Measurements from ENCODE around the gene ATP5PB.

ATP5PB gene

DNA sequence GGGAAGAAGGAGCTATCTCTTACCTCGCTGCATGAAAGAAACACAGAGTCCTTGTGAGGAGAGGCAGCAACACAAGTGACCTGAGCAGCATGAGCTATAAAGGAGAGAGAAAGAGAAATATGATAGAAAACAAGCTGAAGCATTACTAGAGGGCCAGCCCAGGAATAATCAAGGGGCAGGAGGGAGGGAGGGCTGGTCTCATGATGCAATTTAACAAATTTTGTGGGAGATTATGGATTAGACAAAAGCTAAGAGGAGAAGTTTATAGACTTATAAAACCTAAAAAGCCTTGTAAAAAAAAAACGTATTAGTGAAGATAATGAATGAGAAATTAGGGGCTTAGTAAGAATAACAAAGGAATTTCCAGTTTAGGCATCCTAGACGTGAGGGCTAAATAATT lies 5.2 kb upstream of the ATP5PB start:
- no peak for DNase-seq

DNA sequence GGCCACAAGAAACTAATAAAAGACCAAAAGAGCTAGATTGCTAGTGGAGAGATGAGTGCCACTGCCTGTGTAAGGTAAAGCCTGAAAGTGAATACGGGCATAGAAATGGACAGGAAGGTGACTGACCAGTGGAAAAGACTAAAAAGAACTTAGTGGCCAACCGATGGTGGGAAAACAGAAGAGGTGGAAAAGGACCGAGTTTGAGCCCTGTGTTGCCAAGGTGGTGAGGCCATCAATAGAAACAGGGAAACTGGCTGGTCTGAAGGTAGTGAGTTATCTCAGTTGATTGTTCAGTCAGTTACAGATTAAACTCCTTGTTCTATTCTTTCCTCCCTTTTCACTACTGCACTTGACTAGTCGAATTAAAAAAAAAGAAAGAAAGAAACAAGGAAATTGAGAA lies 2.7 kb upstream of the ATP5PB start:
- no peak for DNase-seq

DNA sequence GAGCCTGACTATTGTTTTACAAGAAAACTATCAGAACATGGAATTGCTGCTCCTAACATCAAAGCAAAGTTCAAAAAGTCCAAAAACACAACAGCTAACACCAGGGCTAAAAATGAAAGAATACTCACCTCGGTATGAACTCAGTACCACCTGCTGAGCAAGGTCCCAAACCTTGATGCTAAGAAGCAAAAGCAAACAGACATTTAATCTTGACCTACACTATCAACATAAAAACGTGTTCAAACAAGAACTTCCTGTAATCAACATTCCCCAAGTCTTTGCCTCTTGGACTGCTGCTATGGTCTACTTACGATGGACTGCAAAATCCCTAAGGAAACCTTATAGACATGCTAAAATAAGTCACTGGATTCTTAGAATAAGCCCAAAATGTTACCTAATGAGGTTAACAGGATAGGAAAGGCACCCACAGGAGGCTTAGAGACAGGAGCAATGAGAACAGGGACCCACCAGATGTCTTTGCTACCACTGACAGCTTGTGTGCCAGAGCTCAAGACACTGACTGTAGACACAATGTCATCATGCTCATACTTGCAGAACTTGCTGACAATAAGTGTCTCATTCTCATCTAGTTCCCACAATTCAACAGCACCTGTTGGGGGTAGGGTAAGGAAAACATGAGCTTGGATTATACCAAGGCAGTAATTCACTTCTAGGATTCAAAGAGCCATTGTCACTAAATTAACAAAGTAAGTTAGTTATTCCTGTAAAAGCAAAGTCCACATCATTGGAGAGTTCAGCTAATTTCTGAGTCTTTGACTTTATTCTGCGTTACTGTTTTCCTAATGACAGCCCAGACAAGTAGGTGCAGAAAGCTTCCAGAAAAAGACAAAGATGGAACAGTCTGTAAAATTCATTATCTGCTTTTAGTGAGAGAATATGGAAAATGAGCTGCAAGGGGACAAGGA lies 2.0 kb upstream of the ATP5PB start:
- DNase-seq = no peak

DNA sequence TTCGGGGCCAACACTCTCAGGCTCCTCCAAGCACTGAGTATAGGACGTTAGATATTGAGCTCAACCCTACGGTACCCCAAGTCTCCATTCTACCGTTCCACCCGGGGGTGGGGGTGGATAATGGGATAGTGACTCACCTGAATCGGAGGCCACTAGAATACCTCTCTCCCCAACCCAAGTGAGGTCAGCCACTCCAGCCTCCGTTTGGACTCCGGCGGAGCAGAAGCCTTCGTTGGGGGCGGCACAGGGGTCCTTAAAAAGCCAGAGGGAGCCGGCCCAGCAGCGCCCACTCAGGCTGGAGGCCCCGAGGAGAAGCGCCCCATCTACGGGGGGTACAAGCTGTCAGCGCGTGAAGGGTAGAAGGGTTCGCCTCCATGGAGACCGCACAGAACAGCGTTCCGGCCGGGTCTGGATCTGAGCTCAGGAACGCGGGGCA lies 764 bp upstream of the ATP5PB start:
- DNase-seq = no peak

DNA sequence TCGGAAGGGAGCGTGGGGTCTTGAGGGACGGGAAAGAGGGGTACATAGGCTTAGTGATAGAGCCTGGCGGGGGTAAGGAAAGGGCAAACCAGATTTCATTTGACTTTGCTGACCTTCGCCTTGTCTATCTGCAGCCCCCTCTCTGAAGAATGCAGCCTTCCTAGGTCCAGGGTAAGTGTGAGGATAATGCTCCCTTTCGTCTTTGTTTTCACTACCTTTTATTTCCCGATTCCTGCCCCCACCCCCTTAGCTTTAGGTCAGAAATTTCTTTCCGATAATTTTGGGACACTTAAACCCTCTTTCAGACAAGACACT lies 396 bp downstream of the ATP5PB start:
- DNase-seq = no peak

DNA sequence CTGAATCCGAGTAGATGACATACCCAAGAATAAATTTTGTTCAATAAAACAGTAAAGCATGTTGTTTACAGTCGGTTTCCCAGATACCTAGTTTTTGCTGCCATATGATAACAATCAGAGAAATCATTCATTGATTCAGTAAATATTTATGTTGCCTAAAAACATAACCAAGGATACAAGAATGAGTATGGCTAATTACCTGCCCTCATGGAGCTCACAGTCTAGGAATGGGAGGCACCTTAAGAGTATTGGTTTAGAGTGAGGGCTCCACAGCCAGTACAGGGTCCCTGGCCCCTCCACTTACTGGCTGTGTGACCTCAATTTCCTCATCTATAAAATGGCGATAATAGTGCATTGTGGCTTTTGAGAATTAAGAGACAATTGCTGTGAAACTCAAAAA lies 921 bp downstream of the ATP5PB start:
- DNase-seq = no peak

DNA sequence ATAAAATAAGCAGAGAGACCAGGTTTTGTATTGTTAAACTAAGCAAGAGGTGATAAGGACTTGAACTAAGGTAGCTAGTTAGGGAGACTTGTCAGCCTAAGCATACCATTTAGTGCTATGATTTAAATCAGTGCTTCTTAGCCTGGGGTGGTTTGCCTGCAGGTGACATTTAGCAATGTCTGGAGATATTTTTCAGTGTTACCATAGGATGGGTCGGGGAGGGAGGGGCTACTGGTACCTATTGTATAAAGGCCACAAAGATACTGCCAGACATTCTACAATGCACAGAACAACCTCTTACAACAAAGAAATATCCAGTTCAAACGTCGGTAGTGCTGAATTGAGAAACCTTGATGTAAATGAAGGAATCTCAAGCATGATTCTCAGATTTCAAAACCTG lies 3.3 kb downstream of the ATP5PB start:
- DNase-seq = no peak

DNA sequence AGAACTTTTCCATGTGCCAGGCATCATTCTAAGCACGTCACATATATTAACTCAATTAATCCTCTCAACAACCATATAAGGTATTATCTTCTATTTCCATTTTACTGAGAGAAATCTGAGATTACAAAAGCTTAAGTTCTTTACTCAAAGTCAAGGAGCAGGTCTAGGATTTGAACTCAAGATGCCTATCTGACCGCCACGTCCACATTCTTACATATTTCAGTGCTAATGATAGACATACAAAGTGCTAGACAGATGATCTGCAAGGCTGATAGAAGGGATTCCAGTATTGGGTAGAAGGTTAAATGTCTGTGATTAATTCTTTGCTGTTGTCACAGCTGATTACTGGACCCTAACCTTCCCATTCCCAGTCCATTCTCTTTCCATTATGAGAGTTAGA lies 4.4 kb downstream of the ATP5PB start:
- no peak for DNase-seq

DNA sequence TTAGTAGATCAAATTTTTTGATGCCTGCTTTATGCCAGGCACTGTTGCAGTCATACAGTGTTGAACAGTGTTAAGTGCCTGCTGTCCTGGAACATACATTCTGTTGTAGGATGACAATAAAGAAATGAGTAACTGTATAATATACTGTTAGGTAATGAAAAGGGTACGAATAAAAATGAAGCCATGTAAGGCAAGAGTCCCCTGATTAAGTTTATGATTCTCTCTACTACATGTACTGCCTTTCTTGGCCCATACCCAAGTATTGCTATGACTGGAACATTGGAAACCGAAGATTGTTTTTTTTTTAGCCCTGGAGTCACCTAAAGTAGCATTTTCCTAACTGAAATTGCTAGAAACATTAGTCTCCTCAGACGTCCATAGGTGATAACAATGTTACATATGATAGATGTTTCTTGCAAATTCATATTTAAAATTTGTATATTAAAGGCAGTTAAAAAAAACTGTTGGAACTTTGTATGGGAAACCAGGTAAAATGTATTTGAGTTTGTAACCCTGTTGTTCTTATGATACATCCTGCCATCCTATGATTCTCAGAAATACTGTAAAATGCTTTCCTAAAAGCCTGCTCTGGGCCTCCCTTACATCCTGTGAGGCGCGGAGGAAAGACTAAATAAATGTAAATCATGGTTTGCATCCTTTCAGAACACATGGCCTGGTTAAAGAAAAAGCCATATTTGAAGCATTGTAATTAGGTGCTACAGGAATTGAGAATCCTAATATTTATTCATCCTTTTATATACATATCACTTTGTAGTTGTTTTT lies 5.8 kb downstream of the ATP5PB start:
- DNase-seq = no peak

DNA sequence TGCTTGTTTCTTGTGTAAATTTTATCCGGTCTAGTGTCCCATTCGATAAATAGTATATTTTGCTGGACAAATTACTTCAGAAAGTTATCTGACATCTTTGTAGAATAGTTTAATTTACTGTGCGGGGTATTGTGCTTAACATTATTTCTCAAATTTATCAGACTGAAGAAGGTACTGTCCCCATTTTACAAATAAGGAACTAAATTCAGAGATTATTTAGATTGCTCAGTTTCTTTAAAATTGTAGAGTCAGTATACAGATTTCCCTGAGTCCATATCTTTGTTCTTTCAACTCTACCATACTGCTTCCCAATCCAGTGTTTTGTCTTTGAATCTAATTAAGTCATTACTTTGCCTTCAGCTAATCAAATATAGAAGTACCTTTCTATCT lies 6.4 kb downstream of the ATP5PB start:
- no peak for DNase-seq

DNA sequence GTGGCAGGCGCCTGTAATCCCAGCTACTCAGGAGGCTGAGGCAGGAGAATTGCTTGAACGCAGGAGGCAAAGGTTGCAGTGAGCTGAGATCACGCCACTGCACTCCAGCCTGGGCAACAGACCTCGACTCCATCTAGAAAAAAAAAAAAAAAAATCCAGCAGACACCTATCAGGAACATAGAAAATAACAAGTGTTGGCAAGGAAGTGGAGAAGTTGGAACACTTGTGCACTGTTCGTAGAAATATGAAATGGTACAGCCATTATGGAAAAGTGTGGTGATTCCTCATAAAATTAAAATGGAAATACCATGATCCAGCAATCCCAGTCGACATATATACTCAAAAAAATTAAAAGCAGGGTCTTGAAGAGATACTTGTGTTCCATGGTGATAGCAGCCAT lies 12.5 kb downstream of the ATP5PB start:
- DNase-seq = no peak

DNA sequence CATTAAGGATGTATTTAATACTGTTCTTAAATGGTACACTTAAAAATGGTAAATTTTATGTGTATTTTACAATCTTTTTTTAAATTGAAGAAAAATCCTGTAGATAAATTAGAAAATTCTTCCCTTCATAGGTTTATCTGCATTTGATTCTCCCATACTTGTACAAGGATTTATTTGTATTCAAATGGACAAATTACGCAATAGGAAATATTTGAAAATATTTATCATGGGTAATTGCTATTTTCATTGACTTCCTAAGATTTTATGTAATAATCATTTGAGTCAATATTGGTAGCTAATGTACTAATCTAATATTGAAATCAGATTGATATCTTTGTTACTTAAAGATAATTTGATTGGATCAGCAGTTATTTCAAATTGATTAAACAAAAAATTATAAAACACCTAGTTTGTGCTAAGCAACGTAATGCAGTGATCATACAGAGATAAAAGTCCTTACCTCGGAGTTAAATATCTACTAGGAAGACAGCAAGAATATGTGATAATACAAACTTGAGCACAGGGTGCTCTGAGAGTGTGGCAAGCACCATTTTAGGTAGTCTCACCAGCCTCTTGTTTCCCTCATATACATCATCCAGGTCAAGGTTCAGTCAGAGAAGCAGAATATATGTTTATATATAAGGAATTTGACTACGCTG lies 13.2 kb downstream of the ATP5PB start:
- no peak for DNase-seq

DNA sequence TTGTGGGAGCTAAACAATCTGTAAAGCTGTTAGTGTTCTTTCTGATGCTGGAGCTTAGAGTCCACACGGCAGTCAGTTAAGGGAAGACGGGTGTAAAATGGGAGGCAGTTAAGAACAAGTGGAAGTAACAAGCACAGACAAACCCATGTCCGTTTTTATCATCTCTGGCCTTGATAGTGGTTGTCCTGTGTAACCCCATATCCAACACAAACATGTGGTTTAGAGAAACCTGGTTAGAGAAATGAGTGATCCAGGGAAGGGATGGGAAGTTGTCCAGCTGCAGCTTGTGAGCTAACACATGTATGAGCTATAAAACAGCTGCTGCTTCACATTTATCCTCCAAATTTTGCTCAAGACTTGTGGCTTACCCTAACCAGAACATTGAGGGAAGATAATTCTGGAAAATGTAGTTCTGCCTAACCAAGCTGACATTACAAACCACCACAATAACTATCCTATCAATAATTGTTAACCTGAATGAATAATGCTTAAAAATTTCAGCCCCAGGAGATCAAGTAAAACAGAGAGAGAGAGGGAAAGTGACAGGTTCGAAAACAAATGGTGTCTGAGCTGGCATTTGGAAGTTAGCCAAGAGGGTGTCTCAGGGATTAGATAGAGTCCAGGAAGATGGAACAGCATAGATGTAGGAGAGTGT lies 13.9 kb downstream of the ATP5PB start:
- DNase-seq = no peak

DNA sequence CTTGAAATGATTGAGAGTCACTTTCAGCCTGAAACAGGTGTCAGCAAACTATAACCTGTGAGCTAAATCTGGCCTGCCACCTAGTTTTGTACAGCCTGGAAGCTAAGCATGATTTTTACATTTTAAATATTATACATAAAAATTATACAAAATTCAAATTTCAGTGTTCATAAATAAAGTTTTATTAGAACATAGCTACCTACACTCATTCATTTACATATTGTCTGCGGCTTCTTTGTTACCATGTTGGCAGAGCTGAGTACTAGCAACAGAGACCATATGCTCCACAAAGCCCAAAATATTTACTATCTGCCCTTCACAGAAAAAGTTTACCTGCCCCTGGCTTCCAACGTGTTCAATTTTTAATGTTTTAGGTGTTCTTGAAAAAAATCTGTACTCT lies 16.5 kb downstream of the ATP5PB start:
- no peak for DNase-seq

DNA sequence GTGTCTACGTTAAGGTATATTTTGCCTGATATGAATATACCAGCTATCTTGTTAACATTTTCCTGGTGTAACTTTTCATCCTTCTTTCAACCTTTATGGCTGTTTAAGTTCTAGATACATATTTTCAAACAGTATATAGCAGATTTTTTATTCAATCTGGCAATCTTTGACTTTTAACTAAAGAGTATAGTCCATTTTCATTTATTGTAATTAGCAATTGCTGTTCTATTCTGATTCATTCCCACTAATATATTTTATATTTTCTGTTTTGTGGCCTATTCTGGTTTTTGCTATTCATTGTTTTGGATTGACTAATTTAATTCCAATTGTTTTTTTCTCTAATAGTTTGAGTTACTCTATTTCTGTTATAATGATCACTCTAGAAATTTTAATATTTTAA lies 17.2 kb downstream of the ATP5PB start:
- no peak for DNase-seq

DNA sequence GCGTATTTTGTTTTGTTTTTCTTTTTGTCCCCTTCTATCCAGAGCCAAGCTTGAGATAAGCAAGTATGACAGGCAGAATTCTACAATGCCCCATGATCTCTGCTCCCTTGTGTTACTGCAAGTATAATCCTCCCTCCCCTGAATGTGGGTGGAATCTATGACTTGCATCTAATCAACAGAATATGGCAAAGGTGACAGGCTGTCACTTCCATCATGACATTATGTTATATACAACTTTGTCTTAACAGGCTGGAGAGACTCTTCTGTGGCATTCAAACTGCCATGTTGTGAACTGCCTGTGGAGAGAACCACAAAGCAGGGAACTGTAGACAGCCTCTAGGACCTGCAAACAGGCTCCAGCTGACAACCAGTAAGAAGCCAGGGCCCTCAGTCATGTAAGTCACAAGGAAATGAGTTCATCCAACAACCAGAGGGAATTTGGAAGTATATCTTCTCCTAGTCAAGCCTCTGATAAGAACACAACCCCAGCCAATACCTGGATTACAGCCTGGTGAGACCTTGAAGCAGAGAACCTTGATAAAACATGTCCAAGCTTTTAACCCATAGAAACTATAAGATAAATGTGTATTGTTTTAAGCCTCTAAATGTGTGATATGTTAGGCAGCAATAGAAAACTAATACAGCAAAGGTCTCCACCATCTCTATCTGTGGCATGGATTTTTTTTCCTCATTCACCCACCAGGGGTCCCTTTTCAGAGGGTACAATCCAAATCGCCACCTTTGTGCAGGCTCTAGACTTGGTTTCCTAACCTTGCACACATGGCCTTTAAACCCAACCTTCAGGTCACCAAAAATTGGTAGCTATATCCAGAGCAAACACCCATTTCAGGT lies 18.8 kb downstream of the ATP5PB start:
- DNase-seq = no peak

DNA sequence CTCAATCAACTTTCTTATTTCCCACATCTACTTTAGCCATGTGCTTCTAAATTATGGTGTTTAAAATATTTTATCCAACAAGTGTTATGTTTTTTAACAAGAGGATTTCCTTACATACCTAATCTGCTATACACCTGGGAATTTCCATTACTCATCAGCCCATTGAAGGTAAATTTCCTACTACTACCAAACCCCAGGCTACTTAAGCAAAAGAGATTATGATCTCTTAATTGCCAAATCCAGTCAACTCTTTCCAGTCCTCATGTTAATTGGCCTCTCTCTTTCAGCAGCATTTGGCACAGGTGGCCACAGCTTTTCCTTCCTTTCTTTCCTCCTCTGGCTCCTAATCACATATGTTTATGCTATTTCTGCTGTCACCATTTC lies 19.4 kb downstream of the ATP5PB start:
- no peak for DNase-seq

DNA sequence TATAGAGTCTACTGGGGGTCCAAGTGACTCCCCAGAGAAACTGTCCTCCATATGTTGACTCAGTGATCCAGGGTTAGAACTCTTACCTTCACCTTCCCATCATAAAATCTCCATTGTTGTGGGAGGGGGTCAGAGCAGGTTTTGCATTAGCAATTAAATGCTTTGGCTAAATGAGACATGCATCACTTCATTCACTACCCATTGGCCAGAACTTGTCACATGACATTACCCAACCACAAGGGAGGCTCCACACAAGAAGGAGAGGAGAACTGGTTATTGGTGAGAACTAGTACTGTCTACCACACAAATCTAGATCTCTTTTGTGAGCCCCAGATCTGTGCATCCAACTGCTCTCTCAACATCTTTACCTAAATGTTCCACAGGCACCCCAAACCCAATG lies 20.3 kb downstream of the ATP5PB start:
- DNase-seq = no peak

DNA sequence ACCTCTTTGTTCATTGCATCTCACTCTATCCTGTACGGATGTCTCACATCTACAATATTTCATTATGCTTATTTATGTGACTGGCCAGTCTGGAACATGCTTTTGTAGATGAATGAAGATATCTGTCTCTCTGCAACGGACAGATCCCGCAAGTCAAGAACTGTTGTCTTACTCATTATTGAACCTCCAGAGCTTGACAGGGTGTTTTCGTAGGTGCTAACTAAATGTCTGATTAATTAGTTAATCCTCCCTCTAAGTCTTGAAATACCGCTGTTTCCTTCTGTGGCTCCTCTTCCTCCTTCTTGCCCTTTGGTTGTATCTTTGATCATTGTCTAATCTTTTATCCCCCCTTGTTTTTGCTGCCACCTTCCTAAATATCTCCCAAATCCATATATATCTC lies 21.3 kb downstream of the ATP5PB start:
- DNase-seq = no peak

DNA sequence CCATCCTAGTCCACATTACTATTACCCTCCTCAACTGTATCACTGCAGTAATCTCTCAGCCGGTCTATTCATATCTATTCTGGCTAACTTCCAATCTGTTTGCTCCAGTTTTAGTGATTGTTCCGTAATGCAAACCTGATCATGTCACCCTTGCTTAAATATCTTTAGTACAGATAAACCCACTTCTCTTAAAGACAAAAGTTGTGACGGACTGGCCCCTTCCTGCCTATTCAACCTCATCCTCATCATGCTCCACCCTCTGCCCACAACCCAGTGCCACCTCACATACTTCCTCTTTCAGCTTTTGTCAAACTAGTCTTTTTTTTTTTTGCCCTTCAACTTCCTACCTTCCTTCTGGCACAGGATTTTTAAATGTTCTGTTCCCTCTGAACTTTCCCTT lies 21.7 kb downstream of the ATP5PB start:
- no peak for DNase-seq

DNA sequence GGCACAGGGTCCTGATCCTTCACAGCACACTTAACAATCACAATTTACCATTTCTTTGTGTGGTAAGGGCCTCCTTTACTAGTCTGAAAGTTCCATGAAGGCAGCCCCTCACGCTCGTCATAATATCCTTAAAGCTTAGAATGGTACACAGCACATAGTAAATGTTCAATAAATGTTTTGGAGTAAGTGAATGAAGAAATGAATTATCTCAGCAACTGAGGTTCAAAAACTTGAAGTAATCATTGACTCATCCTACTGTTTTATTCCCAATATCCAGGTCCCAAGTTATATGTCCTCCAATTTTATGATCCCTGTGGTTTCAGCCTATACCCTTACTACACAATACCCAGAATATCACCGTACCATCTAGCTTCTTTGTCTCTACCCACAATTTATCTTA lies 22.3 kb downstream of the ATP5PB start:
- no peak for DNase-seq

DNA sequence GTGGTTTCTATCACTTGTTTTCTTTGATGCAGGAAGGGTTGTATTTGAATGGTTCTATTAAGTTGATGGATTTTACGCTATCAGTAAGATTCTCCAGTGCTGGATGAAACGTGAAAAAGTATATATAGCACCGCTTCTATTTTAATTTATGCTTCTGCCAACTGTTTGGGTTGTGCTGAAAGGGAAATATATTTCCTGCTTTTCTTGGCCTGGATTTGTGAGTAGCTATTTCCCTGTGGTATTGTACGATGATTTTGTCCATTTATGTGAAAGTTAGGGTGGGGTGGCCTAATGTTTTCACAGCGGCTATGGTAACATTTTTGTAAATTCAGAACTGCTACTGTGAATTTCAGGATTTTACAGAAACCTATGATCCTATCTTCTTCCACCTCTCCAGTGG lies 24.8 kb downstream of the ATP5PB start:
- no peak for DNase-seq

Measured in right kidney (tissue), 1 donor.